Activated T-cell treated with anti-CD3 and anti-CD28 coated beads, Interleukin-2, amount 50 U/mL, for 24 hours (primary cell): ENCODE measurements around the gene SUPT6H.

Source experiments
- DNase-seq: peaks from one replicate; pipeline ENCODE4 v3.0.0-alpha.2; 2020
- H3K27ac Mint-ChIP-seq: 2 replicates; pipeline ENCODE4 v1.8.0; 2020; ENCODE audit warnings: mild to moderate bottlenecking, mixed read lengths
- H3K27me3 Mint-ChIP-seq: 2 replicates; pipeline ENCODE4 v1.8.0; 2020; ENCODE audit warnings: mixed read lengths
- H3K36me3 Mint-ChIP-seq: 2 replicates; pipeline ENCODE4 v1.8.0; 2020; ENCODE audit warnings: low read depth, mixed read lengths
- H3K4me1 Mint-ChIP-seq: 2 replicates; pipeline ENCODE4 v1.8.0; 2020; ENCODE audit warnings: low read depth, mixed read lengths
- H3K4me3 Mint-ChIP-seq: 2 replicates; pipeline ENCODE4 v1.8.0; 2020; ENCODE audit warnings: mild to moderate bottlenecking, moderate library complexity, mixed read lengths
- H3K9me3 Mint-ChIP-seq: 2 replicates; pipeline ENCODE4 v1.8.0; 2020; ENCODE audit warnings: mixed read lengths

Gene SUPT6H

DNA sequence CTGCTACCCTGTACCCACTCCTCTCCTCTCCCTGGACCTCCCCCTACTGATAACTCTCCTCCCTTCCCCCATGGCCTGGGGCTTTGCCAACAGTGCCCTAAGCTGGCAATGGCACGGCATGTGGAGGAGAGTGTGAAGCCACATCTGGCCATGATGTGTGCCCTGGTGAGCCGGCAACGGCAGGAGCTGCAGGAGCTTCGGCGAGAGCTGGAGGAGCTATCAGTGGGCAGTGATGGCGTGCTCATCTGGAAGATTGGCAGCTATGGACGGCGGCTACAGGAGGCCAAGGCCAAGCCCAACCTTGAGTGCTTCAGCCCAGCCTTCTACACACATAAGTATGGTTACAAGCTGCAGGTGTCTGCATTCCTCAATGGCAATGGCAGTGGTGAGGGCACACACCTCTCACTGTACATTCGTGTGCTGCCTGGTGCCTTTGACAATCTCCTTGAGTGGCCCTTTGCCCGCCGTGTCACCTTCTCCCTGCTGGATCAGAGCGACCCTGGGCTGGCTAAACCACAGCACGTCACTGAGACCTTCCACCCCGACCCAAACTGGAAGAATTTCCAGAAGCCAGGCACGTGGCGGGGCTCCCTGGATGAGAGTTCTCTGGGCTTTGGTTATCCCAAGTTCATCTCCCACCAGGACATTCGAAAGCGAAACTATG, 87.0 kb downstream of the SUPT6H start:
- Mint-ChIP-seq H3K4me1 (peaks cover 49% of the 10 kb centered on the region), H3K36me3 (peaks cover 84% of the 10 kb centered on the region), H3K27me3 (no peaks in the 10 kb centered on the region), H3K27ac (peak overlapping the region; percentile 92), H3K9me3 (no peaks in the 10 kb centered on the region), H3K4me3 (peak overlapping the region; percentile 39)
- no peak for DNase-seq

GRCh38 chr17:28749516-28750177, 87.6 kb downstream of the SUPT6H start:
- H3K4me1 Mint-ChIP-seq: peaks cover 49% of the 10 kb centered on the region
- peaks cover 84% of the 10 kb centered on the region for H3K36me3 Mint-ChIP-seq
- DNase-seq: no peak
- H3K27me3 Mint-ChIP-seq: no peaks in the 10 kb centered on the region
- peak overlapping the region; percentile 92 for H3K27ac Mint-ChIP-seq
- H3K4me3 Mint-ChIP-seq: peak overlapping the region; percentile 51
- H3K9me3 Mint-ChIP-seq: no peaks in the 10 kb centered on the region

DNA sequence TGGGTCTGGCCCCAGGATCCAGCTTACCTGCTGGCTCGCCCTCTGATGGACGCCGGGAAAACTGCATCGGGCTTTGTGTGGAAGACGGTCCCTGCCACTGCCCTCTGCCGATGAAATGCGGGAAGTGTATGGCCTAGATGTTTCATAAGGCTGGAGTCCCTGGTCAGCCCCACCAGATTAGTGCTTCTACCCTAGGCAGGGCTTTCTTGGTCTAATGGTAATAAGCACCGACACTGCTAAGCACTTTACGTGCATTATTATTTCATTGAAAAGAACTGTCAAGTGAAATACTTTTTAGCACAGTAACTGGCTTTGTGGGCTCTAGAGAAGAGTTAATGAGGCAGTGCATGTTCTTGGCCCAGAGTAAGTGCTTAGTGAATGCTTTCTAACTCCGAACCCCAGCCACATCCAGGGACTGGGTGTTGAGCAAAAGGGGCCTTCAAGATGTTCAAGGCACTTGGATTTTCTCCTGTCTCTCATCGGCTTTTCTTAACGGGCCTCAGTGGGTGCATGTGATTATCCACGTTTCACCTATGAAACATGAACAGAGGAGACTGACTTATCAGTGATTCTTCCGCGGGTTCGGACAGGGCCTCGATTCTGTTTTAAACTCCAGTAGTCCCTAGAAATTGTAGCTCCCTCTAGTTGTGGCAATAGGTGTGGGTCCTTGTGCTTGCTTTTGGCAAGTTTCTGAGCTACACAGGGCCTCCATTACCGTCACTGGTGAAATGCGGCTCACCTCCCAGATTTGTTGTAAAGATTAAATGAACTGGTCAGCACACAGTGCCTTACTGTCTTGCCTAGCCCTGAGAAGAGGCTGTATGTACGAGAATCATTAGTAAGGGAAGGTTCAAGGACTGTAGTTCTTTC, 88.4 kb downstream of the SUPT6H start:
- Mint-ChIP-seq H3K4me3 (peak overlapping the region; percentile 51), H3K9me3 (no peaks in the 10 kb centered on the region), H3K4me1 (peaks cover 49% of the 10 kb centered on the region), H3K27ac (peak overlapping the region; percentile 80), H3K27me3 (no peaks in the 10 kb centered on the region), H3K36me3 (peaks cover 82% of the 10 kb centered on the region)
- DNase-seq: peak; percentile 89

DNA sequence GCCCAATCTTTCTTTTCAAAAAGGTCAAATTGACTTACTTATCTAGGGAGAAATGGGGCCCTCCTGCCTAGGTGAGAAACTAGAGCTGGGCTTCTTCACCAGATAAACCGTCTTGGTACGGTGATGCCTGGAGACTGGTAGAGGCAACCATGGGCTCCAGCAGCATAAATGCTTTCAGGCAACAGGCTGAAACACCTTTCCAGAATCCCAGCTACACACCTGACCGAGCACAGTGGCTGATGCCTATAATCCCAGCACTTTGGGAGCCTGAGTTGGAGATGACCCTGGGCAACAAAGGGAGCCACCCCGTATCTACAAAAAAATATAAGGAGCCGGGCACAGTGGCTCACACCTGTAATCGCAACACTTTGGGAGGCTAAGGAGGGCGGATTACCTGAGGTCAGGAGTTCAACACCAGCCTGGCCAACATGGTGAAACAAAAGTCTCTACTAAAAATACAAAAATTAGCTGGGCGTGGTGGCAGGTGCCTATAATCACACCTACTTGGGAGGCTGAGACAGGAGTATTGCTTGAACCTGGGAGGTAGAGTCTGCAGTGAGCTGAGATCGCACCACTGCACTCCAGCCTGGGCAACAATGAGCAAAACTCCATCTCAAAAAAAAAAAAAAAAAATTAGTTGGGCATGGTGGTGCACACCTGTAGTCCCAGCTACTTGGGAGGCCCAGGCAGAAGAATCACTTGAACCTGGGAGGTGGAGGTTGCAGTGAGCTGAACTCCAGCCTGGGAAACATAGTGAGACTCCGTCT, 89.8 kb downstream of the SUPT6H start:
- Mint-ChIP-seq H3K4me1 (peaks cover 36% of the 10 kb centered on the region), H3K4me3 (no peak overlapping the region), H3K9me3 (no peaks in the 10 kb centered on the region), H3K36me3 (peaks cover 79% of the 10 kb centered on the region), H3K27ac (peak overlapping the region; percentile 26), H3K27me3 (no peaks in the 10 kb centered on the region)
- DNase-seq: no peak
